Activated T-helper 1 cell treated with anti-CD3 and anti-CD28 coated beads, Interleukin-2, amount 50 U/mL, for 16 hours (primary cell): ENCODE data around the gene FHIP1A.

ENCODE experiments used
- DNase-seq, 2 donors: peaks; one replicate each; pipeline ENCODE4 v3.0.0-alpha.2; 2020; ENCODE audit warnings: low read depth in 1 of 2, low spot score in 1 of 2

FHIP1A gene

DNA sequence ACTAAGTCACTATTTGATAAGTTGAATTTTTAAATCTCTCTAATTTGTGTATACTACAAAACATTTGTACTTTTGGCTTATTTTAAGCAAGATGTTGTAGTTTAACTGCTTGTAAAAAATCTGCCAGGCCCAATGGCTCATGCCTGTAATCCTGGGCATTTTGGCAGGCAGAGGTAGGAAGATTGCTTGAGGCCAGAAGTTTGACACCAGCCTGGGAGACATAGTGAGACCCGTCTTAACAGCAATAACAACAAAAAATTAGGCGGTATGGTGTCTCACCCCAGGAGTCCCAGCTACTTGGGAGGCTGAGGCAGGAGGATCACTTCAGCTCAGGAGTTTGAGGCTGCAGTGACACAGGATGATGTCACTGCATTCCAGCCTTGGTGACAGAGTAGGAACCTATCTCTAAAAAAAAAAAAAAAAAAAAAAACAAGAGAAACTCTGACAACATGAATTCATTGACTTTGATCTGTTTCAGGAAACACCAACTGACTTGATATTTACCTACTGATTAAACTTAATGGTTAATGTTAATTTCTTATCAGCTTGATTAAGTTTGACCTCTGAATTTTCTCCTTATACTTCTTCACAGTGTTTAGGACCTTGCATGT, 8.9 kb downstream of the FHIP1A start:
- no peak for DNase-seq

DNA sequence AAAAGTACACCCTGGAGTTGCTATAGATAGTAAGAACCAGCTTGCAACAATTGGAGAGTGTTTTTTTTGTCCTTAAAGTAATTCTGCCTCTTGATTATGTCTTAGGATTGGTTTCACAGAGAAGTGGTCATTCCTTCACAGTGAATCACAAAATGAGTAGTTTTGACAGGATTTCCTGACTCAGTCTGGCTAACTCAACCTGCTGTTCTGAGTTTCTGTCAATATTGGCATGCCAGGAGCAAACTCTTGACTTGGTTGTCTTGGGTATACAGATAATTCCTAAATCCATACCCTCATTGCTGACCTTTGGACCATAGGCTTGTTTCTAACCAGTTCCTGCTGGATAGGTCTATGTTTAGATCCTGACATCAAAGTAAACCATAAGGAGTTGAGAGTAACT, 9.4 kb downstream of the FHIP1A start:
- no peak for DNase-seq

DNA sequence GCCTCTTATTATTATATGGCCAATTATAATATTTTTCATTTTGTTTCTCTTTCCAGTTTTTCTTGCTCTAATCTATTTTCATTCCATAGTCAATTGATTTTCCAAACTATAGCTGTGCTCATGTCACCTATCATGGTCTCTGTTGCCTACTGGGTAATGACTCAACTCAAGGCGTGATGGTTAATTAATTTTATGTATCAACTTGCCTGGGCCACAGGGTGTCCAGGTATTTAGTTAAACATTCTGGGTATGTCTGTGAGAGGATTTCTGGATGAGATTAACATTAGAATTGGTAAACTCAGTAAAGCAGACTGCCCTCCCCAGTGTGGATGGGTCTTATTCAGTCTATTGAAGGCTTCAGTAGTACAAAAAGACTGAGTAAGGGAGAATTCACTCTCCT, 9.9 kb downstream of the FHIP1A start:
- no peak for DNase-seq

DNA sequence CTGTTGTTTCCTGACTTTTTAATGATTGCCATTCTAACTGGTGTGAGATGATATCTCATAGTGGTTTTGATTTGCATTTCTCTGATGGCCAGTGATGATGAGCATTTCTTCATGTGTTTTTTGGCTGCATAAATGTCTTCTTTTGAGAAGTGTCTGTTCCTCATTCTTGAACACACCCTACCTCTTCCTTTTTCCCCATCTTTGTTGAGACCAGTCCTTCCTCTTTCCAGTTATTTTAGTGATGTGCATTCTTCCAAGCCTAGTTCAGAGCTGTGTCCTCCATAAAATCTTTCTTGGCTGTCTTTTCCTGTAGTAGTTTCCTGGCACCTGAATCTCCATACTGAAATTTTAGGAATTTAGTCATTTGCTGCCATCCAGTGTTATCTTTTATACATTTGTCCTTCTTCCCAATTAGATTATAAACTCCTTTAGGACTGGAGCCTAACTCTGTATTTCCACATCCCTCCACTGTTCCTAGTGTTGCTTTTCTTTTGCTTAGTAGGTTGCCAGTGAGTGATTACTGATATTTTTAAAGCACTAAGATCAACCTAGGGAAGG, 11.4 kb downstream of the FHIP1A start:
- no peak for DNase-seq

DNA sequence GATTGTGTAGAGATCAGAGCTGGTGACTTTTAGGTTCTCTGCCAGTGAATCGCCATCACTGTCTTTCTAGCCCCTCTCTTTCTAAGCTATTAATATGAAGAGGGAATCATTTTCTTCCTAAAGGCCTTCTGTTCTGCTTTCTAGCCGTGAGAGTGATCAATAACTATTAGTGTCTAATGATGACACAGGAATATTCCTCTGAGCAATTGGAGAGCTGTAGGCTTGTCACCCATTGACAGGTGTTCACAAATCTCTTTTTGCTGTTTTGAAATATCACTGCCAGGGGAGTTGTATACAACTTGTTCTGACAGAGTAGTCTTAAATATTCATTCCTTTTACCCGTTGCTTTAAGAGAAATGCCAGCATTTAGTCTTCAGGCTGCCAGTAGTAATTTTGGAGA, 13.9 kb downstream of the FHIP1A start:
- no peak for DNase-seq

DNA sequence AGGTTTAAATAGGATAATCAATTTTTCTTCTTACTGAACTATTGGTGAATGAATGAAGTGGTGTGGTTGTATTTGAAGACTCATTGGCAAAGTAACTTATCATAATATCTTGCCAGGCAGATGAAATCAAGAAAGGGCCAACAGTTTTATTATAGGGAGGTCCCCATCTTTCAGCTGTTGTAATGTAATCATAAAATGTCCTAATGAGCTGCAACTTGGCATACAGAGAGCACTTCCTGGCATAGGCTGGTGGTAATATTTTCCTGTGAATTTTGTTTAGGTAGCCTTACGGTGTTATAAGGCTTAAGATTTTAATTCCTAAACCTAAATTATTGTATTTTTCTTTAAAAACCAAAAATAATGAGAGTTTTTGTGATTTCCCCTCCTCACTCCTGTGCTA, 17.5 kb downstream of the FHIP1A start:
- DNase-seq: no peak

DNA sequence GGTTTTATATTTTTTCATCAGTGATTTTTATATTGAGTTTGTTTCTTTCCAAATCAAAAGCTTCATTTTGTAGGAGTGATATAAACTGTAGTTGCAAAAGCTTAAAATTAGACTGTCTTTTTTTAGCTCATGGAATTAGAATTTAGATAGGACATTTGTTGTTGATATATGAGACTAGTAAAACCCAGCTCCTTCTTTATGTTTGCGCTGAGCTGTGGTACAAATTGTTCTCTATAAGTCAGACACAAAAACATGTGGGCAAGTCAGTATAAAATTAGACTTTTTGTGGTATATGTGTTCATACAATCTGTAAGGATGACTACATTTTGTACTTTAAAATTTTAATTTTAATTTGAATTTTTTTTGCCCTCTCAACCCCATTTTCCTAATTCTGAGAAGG, 18.3 kb downstream of the FHIP1A start:
- DNase-seq: no peak

DNA sequence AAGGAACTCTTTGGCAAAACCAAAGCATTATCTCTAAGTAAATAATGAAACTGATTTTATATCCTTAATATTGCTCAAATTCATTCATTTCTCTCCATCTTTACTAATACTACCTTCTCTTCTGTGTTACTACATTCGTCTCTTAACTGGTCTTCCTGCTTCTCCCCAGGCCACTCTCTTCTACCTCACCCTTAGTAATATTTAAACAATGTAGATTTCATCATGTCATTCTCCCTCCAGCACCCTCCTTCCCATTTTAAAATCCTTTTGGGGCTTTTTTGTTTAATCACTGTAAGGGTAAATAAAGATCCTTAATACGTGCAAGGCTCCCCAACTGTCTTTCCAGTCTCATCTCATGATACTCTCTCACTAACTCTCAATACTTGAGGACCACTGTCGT, 19.4 kb downstream of the FHIP1A start:
- no peak for DNase-seq

DNA sequence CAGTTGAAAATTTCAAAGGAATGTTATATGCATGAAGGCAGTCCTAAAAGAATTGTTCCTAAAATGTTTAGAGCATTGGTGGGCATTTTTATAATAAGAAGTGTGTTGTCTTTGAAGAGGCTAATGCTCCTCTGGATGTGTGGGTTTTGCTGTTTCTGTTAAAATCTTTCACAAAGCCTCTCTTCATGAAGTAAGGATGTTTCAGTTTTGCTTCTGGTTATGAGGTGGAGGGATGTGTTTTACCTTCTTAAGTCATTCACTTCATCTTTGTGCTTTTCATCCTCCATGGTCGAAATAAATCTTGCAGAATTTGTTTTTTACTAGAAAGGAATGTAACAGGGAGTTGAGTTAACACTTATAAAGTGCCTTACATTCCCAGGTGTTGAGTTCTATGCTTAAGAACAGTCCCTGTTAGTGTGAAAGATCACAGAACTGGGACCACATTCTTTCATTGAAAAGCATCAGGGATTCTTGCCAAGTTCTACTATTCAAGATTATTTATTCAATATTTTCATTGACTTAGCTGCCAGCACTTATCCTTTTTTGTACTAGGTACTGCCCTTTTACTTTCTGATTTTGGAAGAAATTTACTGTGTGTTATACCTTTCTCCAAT, 21.1 kb downstream of the FHIP1A start:
- no peak for DNase-seq

DNA sequence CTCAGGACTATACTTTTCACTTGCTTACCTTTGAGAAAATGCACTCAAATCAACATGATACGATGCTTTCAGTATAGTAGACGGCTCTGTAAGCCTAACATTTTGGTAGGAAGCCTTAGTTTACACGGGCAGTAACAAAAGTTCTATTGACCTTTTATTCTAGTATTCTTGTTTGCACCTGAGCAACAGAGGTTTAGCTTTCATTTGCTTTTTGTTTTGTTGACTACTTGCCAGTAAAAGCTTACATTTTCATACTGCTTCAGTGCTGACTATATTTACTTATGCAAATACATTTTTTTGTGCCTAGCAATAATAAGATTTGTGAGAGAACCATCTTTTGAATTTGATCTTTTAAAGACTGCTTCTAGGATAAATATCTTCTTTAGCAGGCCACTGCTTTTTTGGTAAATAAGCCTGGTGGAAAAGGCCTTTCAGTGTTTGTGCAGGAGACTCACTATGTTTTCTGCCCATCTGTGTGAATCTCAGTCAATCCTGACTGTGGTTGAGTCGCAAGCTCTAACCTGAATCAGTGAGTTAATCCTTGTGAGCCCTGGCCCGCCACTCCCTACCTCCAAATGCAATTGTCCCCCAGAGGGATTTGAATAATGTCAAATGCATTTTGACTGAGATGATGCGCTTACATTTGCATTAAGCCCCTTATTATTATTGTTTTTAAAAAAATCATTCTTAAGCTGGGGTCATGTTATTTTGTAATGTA, 21.9 kb downstream of the FHIP1A start:
- DNase-seq: no peak

DNA sequence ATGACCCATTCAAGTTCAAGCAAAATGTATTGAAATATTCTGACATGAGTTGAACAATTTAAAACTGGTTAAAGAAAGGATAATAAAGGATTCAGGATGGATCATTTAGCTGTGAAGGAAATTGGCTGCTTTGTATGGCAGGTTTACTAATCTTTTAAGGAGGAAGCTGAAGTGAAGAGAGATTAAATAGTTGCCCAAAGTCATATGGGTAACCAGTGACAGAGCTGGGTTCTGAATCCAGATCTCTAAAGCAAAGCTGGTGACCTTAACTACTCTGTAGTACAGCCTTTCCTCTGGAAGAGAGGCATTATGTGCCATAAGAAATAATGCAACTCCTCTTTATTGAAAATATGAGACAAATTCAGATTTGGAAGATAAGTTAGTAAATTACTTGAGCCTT, 22.8 kb downstream of the FHIP1A start:
- DNase-seq: no peak

DNA sequence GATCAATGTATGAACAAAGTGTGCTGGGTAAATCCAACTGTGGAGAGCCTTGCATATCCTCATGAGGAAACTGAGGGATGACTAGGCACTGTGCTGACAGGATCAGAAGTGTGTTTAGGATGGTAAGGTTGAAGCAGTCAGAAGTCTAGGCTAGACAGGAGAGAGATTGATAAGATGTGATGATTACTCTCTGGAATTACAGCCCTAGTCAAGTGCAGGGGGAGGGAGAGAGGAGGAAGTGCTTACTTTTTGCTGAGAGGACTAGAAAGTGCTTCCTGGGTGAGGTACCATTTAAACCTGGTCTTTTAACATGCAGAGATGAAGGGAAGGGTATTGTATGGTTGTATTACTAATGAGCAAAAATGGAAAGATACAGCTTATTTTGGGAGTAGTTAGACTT, 23.7 kb downstream of the FHIP1A start:
- no peak for DNase-seq

DNA sequence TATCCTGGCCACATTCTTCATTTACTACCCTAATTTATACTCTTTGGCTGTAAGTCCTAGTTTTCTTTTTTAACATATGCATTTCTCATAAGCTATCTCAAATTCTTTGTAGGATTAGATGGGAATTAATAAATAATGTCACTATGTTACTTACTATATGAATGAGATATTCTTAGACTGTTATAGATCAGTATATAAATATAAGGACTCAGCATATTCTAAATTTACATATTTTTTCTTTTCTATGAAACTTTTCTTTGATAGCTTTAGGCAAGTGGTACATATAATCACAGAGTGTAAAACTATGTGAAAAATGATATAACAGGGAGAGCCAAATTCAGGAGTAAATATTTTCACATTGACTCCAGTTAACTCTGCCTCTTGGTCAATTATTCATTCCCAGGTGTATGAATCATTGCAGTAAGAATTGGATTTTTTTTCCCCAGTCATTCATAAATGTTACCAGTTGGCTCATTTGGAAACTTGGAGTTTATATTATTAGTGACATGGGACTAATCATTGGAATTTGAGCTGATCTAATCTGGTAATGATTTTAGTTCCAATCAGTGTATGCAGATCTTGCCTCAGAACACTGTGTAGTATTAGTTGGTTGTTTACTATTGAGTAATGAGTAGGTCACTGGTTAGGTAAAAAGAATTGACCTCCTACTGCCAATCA, 25.3 kb downstream of the FHIP1A start:
- DNase-seq: no peak

DNA sequence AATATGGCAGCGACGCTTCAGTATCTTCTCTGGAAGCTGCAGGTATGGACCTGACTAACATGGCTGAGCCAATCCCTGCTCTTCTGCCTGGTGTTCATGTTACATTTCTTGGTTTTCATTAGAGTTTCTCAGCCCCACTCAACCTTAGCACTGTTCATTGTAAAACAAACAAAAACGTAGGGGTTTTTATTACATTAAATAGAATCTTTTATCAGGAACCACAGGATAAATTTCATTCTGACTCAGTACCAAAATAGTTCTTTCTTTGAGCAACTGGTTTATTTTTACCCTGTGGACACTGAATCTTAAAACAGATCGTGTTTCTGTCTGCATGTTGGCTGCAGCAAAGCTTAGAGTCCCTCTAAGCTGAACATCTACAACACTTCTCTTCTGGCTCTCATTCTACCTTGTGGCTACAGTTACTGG, 27.1 kb downstream of the FHIP1A start:
- DNase-seq: no peak

DNA sequence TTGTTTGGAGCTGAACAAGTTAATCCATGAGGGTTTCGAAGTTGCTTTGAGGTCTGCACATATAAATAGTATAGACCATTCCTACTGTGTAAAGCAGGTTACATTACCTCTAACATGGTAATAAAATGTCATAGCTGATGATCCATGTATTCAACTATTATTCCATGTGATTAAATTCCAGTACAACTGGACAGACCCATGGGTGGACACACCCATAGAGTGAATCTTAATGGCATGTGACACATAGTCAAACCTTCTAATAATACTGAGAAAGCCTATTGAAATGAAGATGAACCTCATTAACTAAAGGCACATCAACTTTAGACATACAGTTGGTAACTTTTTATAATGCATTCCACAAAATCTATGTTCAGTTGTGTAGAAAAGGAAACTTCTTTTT, 28.5 kb downstream of the FHIP1A start:
- DNase-seq: no peak

DNA sequence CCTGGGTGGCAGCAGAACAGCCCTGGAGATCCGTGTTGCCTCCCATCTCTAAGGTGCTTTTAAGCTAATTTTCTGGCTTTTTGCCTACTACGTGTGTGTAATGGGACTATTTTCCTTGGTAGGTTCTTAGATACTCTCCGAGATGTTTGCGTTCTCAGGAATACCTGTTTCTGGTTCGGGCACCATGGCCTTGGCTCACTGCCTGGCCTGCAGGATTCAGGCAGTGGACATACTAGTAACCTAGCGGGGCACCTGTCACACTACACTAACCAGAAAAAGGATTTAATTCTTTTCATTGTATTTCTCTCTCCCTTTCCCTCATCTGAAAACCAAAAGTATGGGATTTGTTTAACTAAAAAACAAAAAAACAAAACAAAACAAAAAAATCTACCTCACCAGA, 29.2 kb downstream of the FHIP1A start:
- DNase-seq: no peak

DNA sequence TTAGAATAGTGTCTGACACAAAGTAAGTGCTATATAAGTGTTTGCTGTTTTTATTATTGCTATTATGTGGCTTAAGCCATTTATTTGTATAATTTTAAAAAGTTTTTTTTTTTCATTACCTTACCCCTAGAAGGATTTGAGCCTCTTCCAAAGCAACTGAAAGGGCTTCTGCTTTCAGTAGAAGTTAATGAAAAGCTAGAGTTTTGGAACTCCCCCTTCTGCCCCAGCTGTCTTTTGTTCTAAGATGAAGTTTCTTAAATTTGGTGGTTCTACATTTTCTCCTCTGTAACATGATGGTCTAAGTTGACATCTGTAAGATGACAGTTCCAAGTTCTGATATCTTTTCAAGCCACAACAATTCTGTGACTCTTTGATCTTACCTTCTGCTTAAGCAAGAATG, 30.3 kb downstream of the FHIP1A start:
- no peak for DNase-seq

DNA sequence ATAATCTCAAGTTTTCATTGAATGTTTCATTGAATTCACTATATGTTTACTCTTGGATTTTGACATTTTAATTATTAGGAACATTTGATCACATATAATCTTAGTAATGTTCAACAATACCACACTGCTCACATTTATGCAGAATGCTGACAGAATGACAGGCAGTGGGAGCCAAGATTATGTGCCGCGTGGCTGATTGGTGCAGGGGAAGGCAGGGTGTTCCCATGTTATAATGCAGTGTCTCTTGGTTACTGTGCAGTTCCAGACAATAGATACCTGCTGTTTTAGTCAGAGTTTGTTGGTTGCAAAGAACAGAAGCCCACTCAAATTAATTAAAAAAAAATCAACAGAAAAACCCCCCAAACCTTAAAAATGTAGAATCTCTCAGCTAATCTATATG, 33.0 kb downstream of the FHIP1A start:
- DNase-seq: no peak

DNA sequence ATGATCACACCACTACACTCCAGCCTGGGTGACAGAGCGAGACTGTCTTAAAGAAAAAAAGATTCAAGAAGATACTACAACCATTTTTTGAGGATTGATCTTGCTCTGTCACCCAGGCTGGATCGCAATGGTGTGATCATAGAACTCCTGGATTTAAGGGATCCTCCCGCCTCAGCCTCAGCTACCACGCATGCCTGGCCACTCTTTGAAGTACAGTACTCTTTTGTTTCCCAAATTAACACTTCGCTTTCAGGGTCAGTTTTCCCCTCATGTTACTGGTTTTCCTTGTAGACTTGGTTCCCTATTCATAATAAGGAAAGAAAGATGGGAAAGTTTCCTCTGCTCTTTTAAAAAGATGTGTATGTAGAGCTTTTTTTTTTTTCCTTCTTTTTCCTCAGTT, 34.3 kb downstream of the FHIP1A start:
- DNase-seq: no peak

DNA sequence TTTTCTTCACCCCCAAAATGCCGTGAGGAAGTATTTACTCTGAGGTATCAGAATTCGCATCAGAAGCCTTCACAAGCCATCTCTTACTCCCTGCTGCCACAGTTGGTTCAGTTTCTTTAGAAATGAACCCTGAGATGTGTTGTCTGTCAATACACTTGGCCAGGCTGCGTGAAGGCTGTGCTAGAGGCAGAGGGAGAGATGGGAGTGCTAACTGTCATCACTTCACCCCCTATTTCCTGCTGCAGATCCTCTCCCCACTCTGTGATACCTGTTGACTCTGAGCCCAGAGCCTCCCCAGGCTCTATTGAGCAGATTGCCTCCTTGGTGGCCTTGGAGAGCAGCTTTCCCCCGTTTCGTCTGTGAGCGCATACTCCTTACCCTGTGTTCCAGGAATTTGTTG, 34.8 kb downstream of the FHIP1A start:
- DNase-seq: no peak

DNA sequence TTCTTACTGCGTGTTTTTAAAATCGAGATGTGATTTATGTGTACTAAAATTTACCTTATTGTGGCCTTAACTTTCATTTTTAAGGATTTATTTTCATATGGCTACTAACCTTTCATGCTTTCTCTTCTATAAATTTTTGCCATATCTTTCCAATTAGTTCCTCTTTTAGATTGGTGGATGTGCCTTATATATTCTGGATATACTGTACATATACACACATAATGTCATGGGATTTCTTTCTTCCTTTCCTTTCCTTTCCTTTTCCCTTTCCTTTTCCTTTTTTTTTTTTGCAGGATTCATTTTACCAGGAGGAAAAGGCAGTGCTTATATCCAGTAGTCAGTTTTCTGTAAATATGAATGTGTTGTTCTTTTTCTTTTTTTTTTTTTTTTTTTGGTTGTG, 37.2 kb downstream of the FHIP1A start:
- no peak for DNase-seq

DNA sequence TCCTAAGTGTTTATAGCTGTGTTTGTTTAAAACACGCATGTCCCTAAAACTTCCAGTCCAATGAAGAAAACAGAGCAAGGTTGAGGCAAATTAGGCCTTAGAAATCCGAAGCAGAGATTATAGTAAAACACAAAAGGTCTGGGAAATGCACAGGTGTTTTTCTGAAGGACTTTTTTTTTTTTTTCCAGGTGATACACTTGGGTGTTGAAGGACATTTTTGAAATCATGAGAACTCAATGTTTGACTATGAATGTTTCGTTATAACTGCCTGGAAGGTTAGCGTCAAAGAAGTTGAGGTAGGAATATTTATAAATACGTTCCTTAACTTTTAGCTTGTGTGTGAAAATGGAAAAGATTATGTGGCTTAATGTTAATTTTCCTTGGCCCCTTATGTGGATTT, 45.5 kb downstream of the FHIP1A start:
- DNase-seq: no peak
